Pancreas (tissue), 10 donors: ENCODE results near the gene ZG16B. TPM values are rescaled to one million over a fixed set of nuclear protein-coding genes. Genes with fewer than 3 reads are reported as not detected.

Source experiments
- ATAC-seq, 4 donors: fragments of 200-7000 bp; cut with Tn5 transposase; one replicate each; pipeline versions ENCODE4 v1.8.0 to v1.9.1; 2020; ENCODE audit warnings: mild to moderate bottlenecking in 4 of 4, moderate library complexity in 4 of 4
- DNase-seq, 6 donors: peaks; one replicate each; pipeline ENCODE4 v3.0.0-alpha.2; 2020
- FAIRE-seq: peaks from 2 replicates; lab custom pipeline; 2012; peaks lifted over from hg19 to GRCh38; lab: Jason Lieb, UNC
- H3K27ac ChIP-seq, 4 donors: fragments of 200-600 bp; sonication (generic); 1 replicate in 3 of 4; 2 replicates in 1 of 4; pipeline versions ENCODE4 v1.5.0 to v1.8.0; 2020
- H3K27me3 ChIP-seq, 4 donors: fragments of 200-600 bp; one replicate each; pipeline ENCODE4 v1.8.0; 2021
- H3K36me3 ChIP-seq, 3 donors: fragments of 200-600 bp; sonication (generic) in 1 of 3; one replicate each; pipeline versions ENCODE4 v1.5.0 to v1.8.0; 2020 to 2021
- H3K4me1 ChIP-seq, 3 donors: fragments of 200-600 bp; one replicate each; pipeline ENCODE4 v1.8.0; 2021
- H3K4me3 ChIP-seq, 4 donors: fragments of 200-600 bp; sonication (generic) in 2 of 4; one replicate each; pipeline versions ENCODE4 v1.5.0 to v1.8.0; 2020 to 2021
- H3K9me3 ChIP-seq, 4 donors: fragments of 200-600 bp; one replicate each; pipeline ENCODE4 v1.8.0; 2021
- WGBS, 2 donors: extraction: QIAGEN DNeasy Blood & Tissue Kit; methylation state at CpG; one replicate each; pipeline ENCODE4 v1.1.7; 2013; 5-methylcytosine and 5-hydroxymethylcytosine counted together
- intact Hi-C, 3 donors: fragments of 100-400 bp; cut with DNase I; formaldehyde crosslinking; loops; one replicate each; pipeline versions ENCODE4 v1.11.1 to v1.14.2; 2022
- polyA plus RNA-seq, 2 donors: library from polyadenylated mRNA; stranded (reverse); fragments of 200-250 nt; gene quantifications; one replicate each; pipeline ENCODE4 v1.2.3, GENCODE V29; 2013
- total RNA-seq, 6 donors: library from RNA; stranded (reverse); fragmentation: NEBNext Ultra II Directional in 4 of 6; extraction: Animal tissue kit (Norgen Biotek cat#: 25700) in 4 of 6; gene quantifications; one replicate each; pipeline versions ENCODE4 v1.2.1 to v1.2.4, GENCODE V29; 2021 to 2023
- TF ChIP-seq, protein P1 (sequence below), 4 donors: fragments of 200-600 bp; sonication (generic) in 3 of 4; IDR thresholded peaks; one replicate each; pipeline versions ENCODE4 v1.5.0 to v1.8.0; 2021; ENCODE audit warnings: antibody characterized with exemption in 4 of 4
- donor health status: healthy with polysubstance abuse.
- donor health status: DM: no; HTN: no; CAD: no; lungs with moderate emphysema.
- donor health status: DM: no; HTN: no; CAD: no.
- donor health status: control.
- donor health status: control.
- donor health status: Bipolar disorder and iron deficiency.
- donor health status: DM: yes; HTN: yes; CAD: no.
- donor health status: DM: no; HTN: no; CAD: no.
- donor health status: DM: no; HTN: no; CAD: no.
- donor health status: DM: yes; HTN: yes; CAD: no.

The ZG16B gene
- total and polyA plus RNA-seq, 8 donors = 0.43 to 1.7 (median 0.80) TPM

DNA sequence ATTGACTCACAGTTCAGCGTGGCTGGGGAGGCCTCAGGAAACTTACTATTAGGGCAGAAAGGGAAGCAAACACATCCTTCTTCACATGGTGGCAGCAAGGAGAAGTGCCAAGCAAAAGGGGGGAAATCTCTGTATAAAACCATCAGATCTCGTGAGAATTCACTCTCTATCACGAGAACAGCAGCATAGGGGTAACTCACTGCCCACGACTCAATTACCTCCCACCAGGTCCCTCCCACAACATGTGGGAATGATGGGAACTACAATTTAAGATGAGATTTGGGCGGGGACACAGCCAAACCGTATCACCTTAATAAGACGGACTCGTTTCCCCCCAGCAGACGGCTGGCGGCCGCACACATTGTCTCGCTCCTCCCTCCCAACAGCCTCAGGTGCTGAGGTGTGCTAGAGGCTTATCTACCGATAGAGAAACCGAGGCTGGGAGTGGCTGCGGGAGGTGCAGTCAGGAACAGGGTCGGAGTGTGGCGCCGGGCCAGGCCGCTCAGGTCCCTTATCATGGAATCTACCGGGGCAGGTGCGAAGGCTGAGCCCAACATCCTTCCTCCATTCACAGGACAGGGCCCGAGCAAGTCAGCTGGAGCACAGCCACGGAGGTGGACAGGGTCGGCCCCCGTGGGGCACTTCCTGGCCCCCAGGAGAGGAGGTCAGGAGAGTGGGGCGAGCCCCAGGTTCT, 4.9 kb upstream of the ZG16B start:
- no peak overlapping the region for H3K27ac ChIP-seq
- H3K4me1 ChIP-seq = no peaks in the 10 kb centered on the region
- H3K36me3 ChIP-seq = no peaks in the 10 kb centered on the region
- no peaks in the 10 kb centered on the region for H3K27me3 ChIP-seq
- TF ChIP-seq, protein P1, sequence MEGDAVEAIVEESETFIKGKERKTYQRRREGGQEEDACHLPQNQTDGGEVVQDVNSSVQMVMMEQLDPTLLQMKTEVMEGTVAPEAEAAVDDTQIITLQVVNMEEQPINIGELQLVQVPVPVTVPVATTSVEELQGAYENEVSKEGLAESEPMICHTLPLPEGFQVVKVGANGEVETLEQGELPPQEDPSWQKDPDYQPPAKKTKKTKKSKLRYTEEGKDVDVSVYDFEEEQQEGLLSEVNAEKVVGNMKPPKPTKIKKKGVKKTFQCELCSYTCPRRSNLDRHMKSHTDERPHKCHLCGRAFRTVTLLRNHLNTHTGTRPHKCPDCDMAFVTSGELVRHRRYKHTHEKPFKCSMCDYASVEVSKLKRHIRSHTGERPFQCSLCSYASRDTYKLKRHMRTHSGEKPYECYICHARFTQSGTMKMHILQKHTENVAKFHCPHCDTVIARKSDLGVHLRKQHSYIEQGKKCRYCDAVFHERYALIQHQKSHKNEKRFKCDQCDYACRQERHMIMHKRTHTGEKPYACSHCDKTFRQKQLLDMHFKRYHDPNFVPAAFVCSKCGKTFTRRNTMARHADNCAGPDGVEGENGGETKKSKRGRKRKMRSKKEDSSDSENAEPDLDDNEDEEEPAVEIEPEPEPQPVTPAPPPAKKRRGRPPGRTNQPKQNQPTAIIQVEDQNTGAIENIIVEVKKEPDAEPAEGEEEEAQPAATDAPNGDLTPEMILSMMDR (IDR thresholded peaks at IDR 0.05) = no peak
- no peaks in the 10 kb centered on the region for H3K9me3 ChIP-seq
- WGBS, 2 donors = 59 to 67% methylated on average over 26 of the region's 26 CpGs
- ATAC-seq (no peak), FAIRE-seq (no peak), DNase-seq (peak in 1 of 6 donors; percentile 41)
- intact Hi-C loops = no loop called here
- H3K4me3 ChIP-seq = no peak overlapping the region

DNA sequence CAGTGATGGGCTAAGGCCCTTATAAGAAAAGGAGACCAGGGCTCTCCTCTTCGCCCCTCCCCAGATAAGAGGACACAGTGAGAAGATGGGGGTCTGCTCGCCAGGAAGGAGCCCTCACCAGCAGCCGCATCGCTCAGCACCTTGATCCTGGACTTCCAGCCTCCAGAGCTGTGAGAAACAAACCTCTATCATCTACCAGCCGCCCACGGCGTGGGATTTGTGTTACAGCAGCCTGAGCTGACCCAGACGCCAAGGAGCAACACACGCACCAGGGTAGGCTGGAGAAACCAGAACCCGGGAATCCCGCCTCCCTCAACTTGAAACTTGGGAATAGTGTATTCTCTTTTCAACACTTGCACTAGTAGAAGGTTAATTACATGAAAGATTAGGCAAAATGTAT, 4.2 kb upstream of the ZG16B start:
- Histone ChIP-seq H3K9me3 (no peaks in the 10 kb centered on the region), H3K4me3 (no peak overlapping the region), H3K4me1 (no peaks in the 10 kb centered on the region), H3K36me3 (no peaks in the 10 kb centered on the region), H3K27ac (no peak overlapping the region), H3K27me3 (no peaks in the 10 kb centered on the region)
- WGBS, 2 donors = 69% methylated on average over 10 to 11 of the region's 11 CpGs
- FAIRE-seq = no peak
- peak in 1 of 6 donors; percentile 37 for DNase-seq
- intact Hi-C loops = no loop called here
- TF ChIP-seq, protein P1 (IDR thresholded peaks at IDR 0.05) = no peak
- no peak for ATAC-seq

DNA sequence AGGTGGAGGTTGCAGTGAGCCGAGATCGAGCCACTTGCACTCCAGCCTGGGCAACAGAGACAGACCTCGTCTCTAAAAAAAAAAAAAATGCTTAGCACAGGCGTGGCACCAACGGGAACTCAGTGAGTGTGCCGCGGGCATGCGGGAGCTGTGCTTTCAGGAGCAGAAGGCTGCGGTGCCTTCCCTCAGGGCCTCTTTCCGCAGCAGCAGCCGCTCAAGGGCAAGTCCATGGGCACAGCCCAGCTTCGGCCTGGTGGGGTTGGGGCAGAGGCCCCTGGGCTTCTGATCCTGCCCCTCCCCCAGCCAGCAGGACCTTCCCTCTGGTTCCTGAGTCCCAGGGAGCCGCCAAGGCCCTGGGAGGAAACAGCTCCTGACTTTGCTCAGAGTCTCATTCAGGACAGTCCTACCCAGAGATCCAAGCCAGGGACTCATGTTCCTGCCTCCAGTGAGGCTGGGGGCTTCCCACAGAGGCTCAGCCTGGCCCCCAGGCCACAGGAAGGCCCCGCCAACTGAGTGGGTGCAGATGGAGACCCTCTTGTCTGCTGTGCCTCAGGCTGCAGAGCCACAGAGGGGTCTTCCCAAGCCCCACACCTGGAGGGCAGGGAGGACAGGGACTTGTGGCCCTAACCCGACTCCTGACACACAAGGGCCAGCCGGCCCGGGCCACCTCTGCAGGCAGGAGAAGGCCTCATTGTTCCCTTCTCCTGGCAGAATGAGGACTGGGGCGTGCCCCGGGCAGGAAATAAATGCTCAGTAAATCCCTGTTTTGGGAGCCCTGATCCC, 3.3 kb upstream of the ZG16B start:
- TF ChIP-seq, protein P1 (IDR thresholded peaks at IDR 0.05) = no peak
- Histone ChIP-seq H3K36me3 (no peaks in the 10 kb centered on the region), H3K27me3 (no peaks in the 10 kb centered on the region), H3K4me1 (no peaks in the 10 kb centered on the region), H3K9me3 (no peaks in the 10 kb centered on the region), H3K4me3 (no peak overlapping the region), H3K27ac (no peak overlapping the region)
- FAIRE-seq (no peak), ATAC-seq (no peak), DNase-seq (peak in 1 of 6 donors; percentile 41)
- intact Hi-C loops = no loop called here
- WGBS, 2 donors = 51 to 57% methylated on average over 19 of the region's 19 CpGs

DNA sequence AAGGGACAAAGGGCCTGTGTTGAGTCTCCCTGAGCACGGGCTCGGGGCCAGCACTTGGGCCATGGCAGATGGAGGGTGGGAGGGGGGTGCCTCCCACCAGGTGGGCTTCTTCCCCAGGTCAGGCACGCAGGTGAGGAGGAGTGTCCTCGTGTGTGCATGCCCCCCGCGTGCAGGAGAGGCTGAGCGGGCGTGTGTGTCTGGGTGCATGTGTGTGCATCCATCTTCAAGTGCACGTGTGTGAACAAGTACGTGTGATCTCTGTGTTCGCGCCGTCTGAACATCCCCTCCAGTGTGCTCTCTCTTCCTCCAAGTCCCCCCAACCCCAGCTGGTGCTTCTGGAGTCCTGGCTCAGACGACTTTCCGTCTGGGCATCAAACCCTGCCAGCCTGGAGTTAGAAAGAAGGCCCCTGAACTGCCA, 2.7 kb upstream of the ZG16B start:
- no peaks in the 10 kb centered on the region for H3K27me3 ChIP-seq
- 68 to 77% methylated on average over 15 of the region's 15 CpGs for WGBS, 2 donors
- no peaks in the 10 kb centered on the region for H3K36me3 ChIP-seq
- H3K9me3 ChIP-seq = no peaks in the 10 kb centered on the region
- FAIRE-seq (no peak), DNase-seq (peak in 1 of 6 donors; percentile 30), ATAC-seq (no peak)
- intact Hi-C loops = no loop called here
- no peak overlapping the region for H3K4me3 ChIP-seq
- TF ChIP-seq, protein P1 (IDR thresholded peaks at IDR 0.05) = no peak
- no peak overlapping the region for H3K27ac ChIP-seq
- H3K4me1 ChIP-seq = no peaks in the 10 kb centered on the region
